Body of pancreas (tissue), 4 donors: ENCODE data around the gene SNCA.

Experiments
- CTCF ChIP-seq, 7 experiments: fragments of 450-650 bp in 4 of 7; fragments of 200-600 bp in 3 of 7; sonication (generic) in 3 of 7; IDR thresholded peaks; one replicate each; pipeline ENCODE4 v1.5.1; 2016 to 2019; ENCODE audit warnings: antibody characterized with exemption in 7 of 7
- POLR2A ChIP-seq, 3 donors: fragments of 450-650 bp; IDR thresholded peaks; one replicate each; pipeline ENCODE4 v1.6.1; 2016; ENCODE audit warnings: antibody characterized with exemption in 3 of 3, mild to moderate bottlenecking in 2 of 3

DNA sequence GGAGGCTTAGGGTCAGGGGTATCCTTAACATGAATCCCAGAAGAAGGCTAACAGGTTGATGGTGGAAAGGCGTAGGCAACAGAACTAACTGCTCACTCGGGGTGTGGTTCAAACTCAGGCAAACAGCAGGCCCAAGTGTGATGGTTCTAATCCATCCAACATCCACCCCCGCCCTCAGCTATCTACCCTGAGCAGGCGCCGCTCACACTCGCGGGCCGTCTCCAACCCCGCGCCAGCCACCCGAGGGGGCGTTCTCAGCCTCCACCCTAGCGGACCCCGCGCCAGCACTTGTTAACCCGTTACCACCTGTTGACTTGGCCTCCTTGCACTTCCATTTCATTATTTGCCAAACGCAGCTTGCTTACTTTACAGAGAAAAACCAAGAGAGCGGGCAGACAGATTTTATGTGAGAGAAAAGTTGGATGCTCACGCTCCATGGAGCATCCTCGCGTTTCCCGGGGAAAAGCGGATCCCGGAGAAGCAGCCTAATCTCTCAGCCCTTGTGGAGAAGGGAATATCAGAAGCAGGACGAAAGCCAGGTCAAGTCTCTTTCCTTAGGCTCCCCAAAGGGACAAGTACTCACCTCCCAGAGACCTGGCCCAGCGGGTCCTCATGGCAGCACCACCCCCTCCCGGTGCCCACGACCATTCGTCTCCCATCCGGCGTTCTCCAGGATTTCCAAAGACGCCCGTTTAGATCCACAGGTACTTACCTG, 773 bp downstream of the SNCA start:
- TF ChIP-seq CTCF (IDR thresholded peaks at IDR 0.05), result no peak
- no peak for TF ChIP-seq POLR2A (IDR thresholded peaks at IDR 0.05)
